Astrocyte (in vitro differentiated cells and primary cell): ENCODE data around the gene TMPRSS7. TPM values are rescaled to one million over a fixed set of nuclear protein-coding genes. Genes with fewer than 3 reads are reported as not detected.

ENCODE experiments used
- DNase-seq: peaks from one replicate; pipeline ENCODE4 v3.0.0-alpha.2; 2010; ENCODE audit warnings: low read depth
- FAIRE-seq: peaks from 2 replicates; lab custom pipeline; 2011; peaks lifted over from hg19 to GRCh38; lab: Jason Lieb, UNC
- H2AFZ ChIP-seq: 2 replicates; pipeline ENCODE4 v1.6.0; 2012; ENCODE audit warnings: low read depth, low read length, inconsistent platforms
- H3K27ac ChIP-seq: 2 replicates; pipeline ENCODE4 v1.5.1; 2011; ENCODE audit warnings: low read depth, low read length, inconsistent platforms
- H3K27me3 ChIP-seq: 2 replicates; pipeline ENCODE4 v1.6.0; 2011; ENCODE audit warnings: low read length, inconsistent platforms; ENCODE audit not compliant: insufficient read depth
- H3K36me3 ChIP-seq: 2 replicates; pipeline ENCODE4 v1.5.1; 2011; ENCODE audit warnings: low read length, inconsistent platforms; ENCODE audit not compliant: insufficient read depth
- H3K4me1 ChIP-seq: 2 replicates; pipeline ENCODE4 v1.5.1; 2011; ENCODE audit warnings: low read length, inconsistent platforms; ENCODE audit not compliant: insufficient read depth
- H3K4me2 ChIP-seq: 2 replicates; pipeline ENCODE4 v1.6.0; 2012; ENCODE audit warnings: low read length, inconsistent platforms
- H3K4me3 ChIP-seq: 2 replicates; pipeline ENCODE4 v1.5.1; 2011; ENCODE audit warnings: low read depth, mild to moderate bottlenecking, low read length, inconsistent platforms; ENCODE audit not compliant: insufficient read depth
- H3K79me2 ChIP-seq: 2 replicates; pipeline ENCODE4 v1.6.0; 2012; ENCODE audit warnings: mild to moderate bottlenecking, low read length, inconsistent platforms; ENCODE audit not compliant: insufficient read depth
- H3K9ac ChIP-seq: 2 replicates; pipeline ENCODE4 v1.6.0; 2012; ENCODE audit warnings: mild to moderate bottlenecking, low read length, inconsistent platforms
- H3K9me3 ChIP-seq: 2 replicates; pipeline ENCODE4 v1.5.1; 2012; ENCODE audit warnings: low read depth, mild to moderate bottlenecking, low read length, inconsistent platforms; ENCODE audit not compliant: insufficient read depth
- H4K20me1 ChIP-seq: 2 replicates; pipeline ENCODE4 v1.6.0; 2012; ENCODE audit warnings: low read length, inconsistent platforms; ENCODE audit not compliant: insufficient read depth
- H3K27ac Mint-ChIP-seq: one replicate; pipeline ENCODE4 v1.8.0; 2021; ENCODE audit warnings: mild to moderate bottlenecking, mixed read lengths; ENCODE audit not compliant: unreplicated experiment
- H3K27me3 Mint-ChIP-seq: one replicate; pipeline ENCODE4 v1.8.0; 2021; ENCODE audit warnings: low read depth, mixed read lengths; ENCODE audit not compliant: unreplicated experiment
- H3K36me3 Mint-ChIP-seq: one replicate; pipeline ENCODE4 v1.8.0; 2021; ENCODE audit warnings: low read depth, mixed read lengths; ENCODE audit not compliant: unreplicated experiment
- H3K4me1 Mint-ChIP-seq: one replicate; pipeline ENCODE4 v1.8.0; 2021; ENCODE audit warnings: low read depth, mixed read lengths; ENCODE audit not compliant: unreplicated experiment
- H3K4me3 Mint-ChIP-seq: one replicate; pipeline ENCODE4 v1.8.0; 2021; ENCODE audit warnings: mild to moderate bottlenecking, moderate library complexity, mixed read lengths; ENCODE audit not compliant: unreplicated experiment
- H3K9me3 Mint-ChIP-seq: one replicate; pipeline ENCODE4 v1.8.0; 2021; ENCODE audit warnings: mild to moderate bottlenecking, mixed read lengths; ENCODE audit not compliant: unreplicated experiment
- CTCF ChIP-seq: IDR thresholded peaks from 2 replicates; pipeline ENCODE4 v1.5.1; 2011; ENCODE audit warnings: low read depth, mild to moderate bottlenecking, inconsistent platforms, low read length, moderate library complexity; ENCODE audit not compliant: insufficient read depth
- EZH2 ChIP-seq: IDR thresholded peaks from 2 replicates; pipeline ENCODE4 v1.6.1; 2012; ENCODE audit warnings: mild to moderate bottlenecking, low read length, inconsistent platforms; ENCODE audit not compliant: insufficient read depth
- total RNA-seq: library from RNA; stranded (reverse); gene quantifications from 2 replicates; pipeline ENCODE4 v1.2.1, GENCODE V29; 2021

TMPRSS7 gene
- total RNA-seq, 1 donor from 2014 or later = not detected

DNA sequence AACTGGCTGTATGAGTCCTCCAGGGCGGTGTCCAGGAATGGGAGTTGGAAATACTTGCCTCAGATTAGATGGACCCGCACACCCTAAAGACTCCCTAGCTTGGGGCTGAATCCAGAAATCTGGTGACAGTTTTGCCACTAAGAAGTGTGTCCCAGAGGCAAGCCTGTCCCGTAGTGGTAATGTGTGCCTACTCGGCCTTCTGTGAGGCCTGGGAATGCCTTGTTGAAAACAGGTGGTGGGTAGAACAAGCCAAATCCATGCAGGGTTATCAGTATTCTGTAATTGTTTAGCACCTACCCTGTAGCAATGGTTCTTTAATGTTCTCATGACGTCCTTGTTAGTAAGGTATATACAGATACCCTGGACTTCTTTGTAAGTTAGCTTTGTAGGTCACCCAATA is 53.2 kb downstream of the TMPRSS7 start:
- Mint-ChIP-seq H3K4me1 (peaks cover 34% of the 10 kb centered on the region), H3K27ac (peak overlapping the region; percentile 94), H3K27me3 (no peaks in the 10 kb centered on the region), H3K4me3 (peak overlapping the region; percentile 99), H3K36me3 (peaks cover 10% of the 10 kb centered on the region), H3K9me3 (no peaks in the 10 kb centered on the region)
- no peak for FAIRE-seq
- Histone ChIP-seq H3K4me3 (peak overlapping the region; percentile 75), H3K9ac (peak overlapping the region; percentile 94), H4K20me1 (peaks cover 23% of the 10 kb centered on the region), H3K27me3 (no peaks in the 10 kb centered on the region), H2AFZ (no peak overlapping the region), H3K4me2 (peak overlapping the region; percentile 85), H3K36me3 (no peaks in the 10 kb centered on the region), H3K9me3 (no peaks in the 10 kb centered on the region), H3K4me1 (peaks cover 23% of the 10 kb centered on the region), H3K27ac (peak overlapping the region; percentile 89), H3K79me2 (peaks cover 54% of the 10 kb centered on the region)
- no peak for TF ChIP-seq EZH2
- TF ChIP-seq CTCF = no peak
- DNase-seq = no peak

- peaks cover 13% of the 10 kb centered on the region for H3K36me3 Mint-ChIP-seq
- no peak overlapping the region for H3K27ac ChIP-seq
- no peak overlapping the region for H3K27ac Mint-ChIP-seq
- FAIRE-seq = no peak
- H3K4me3 Mint-ChIP-seq = peak overlapping the region; percentile 25
- H3K4me3 ChIP-seq = no peak overlapping the region
- no peaks in the 10 kb centered on the region for H3K27me3 Mint-ChIP-seq
- peaks cover 23% of the 10 kb centered on the region for H4K20me1 ChIP-seq
- no peaks in the 10 kb centered on the region for H3K36me3 ChIP-seq
- peaks cover 28% of the 10 kb centered on the region for H3K4me1 ChIP-seq
- TF ChIP-seq EZH2 (no peak), CTCF (no peak)
- H3K9me3 Mint-ChIP-seq = no peaks in the 10 kb centered on the region
- H3K4me2 ChIP-seq = peak overlapping the region; percentile 4
- H3K9me3 ChIP-seq = no peaks in the 10 kb centered on the region
- DNase-seq = no peak
- peaks cover 66% of the 10 kb centered on the region for H3K79me2 ChIP-seq
- H3K27me3 ChIP-seq = no peaks in the 10 kb centered on the region
- no peak overlapping the region for H3K9ac ChIP-seq
- peaks cover 42% of the 10 kb centered on the region for H3K4me1 Mint-ChIP-seq
- no peak overlapping the region for H2AFZ ChIP-seq
Observed at GRCh38 chr3:112088944-112089343, 54.4 kb downstream of the TMPRSS7 start.

DNA sequence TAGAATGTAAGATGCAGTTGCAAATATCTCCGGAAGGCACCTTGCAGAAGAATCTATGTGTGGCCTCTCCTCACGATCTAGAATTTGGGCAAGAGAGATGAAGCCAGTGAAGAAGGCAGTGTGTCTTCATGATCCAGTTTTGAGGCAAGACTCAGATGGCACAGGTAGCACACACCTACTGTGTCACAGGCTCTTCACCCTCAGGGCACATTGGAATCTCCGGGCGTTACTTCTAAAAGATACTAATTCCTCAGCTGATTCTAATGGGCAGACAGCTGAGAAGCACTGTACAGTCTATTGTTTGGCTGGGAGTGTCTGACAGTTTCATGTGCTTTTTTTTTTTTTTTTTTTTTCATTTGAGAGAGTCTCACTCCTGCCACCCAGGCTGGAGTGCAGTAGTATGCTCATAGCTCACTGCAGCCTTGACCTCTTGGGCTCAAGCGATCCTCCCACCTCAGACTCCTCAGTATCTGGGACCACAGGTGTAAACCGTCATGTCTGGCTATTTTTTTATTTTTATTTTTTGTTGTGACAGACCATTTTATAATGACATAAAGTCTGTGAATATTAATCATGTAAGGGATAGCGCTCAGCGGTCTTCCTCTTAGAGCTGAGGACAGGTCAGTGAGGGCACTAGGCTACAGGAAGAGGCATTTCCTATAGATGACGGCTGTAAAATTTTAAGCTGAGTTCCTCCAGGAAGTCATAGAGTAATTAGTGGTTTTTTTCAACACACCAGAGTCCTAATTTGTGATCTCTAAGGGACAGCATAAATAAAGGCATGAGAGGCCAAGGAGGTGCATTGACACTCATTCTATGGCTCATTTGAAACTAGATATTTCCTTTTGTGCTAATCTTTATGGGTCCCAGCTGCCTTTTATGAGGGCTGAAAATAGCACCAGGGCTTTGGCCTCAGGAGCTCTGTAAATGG is 55.7 kb downstream of the TMPRSS7 start:
- no peak overlapping the region for H3K4me2 ChIP-seq
- no peaks in the 10 kb centered on the region for H3K9me3 Mint-ChIP-seq
- H3K27ac Mint-ChIP-seq = no peak overlapping the region
- peaks cover 42% of the 10 kb centered on the region for H3K4me1 Mint-ChIP-seq
- H3K4me1 ChIP-seq = peaks cover 30% of the 10 kb centered on the region
- no peak overlapping the region for H3K9ac ChIP-seq
- peaks cover 18% of the 10 kb centered on the region for H3K36me3 Mint-ChIP-seq
- H3K9me3 ChIP-seq = no peaks in the 10 kb centered on the region
- H2AFZ ChIP-seq = no peak overlapping the region
- DNase-seq (no peak), FAIRE-seq (no peak)
- peaks cover 79% of the 10 kb centered on the region for H3K79me2 ChIP-seq
- no peak overlapping the region for H3K4me3 ChIP-seq
- H3K27me3 Mint-ChIP-seq = no peaks in the 10 kb centered on the region
- H4K20me1 ChIP-seq = peaks cover 23% of the 10 kb centered on the region
- TF ChIP-seq EZH2 (no peak), CTCF (no peak)
- H3K36me3 ChIP-seq = no peaks in the 10 kb centered on the region
- H3K27me3 ChIP-seq = no peaks in the 10 kb centered on the region
- no peak overlapping the region for H3K4me3 Mint-ChIP-seq
- H3K27ac ChIP-seq = no peak overlapping the region
